Activated CD4-positive, alpha-beta T cell treated with anti-CD3 and anti-CD28 coated beads for 36 hours (primary cell): Measurements from ENCODE around the gene IL20. TPM values are rescaled to one million over a fixed set of nuclear protein-coding genes. Genes with fewer than 3 reads are reported as not detected.

Experiments used
- ATAC-seq: fragments of 200-7000 bp; cut with Tn5 transposase; one replicate; pipeline ENCODE4 v1.10.0; 2021; ENCODE audit warnings: mild to moderate bottlenecking, moderate library complexity
- CTCF ChIA-PET: fragments of 350-600 bp; sonication (Branson Sonifier 250); formaldehyde crosslinking; loops from one replicate; lab custom pipeline; 2021; ENCODE audit warnings: antibody characterized with exemption; lab: Charles Lee
- POLR2A ChIA-PET: fragments of 350-600 bp; sonication (Branson Sonifier 250); formaldehyde crosslinking; loops from one replicate; lab custom pipeline; 2021; ENCODE audit warnings: antibody characterized with exemption, inconsistent platforms; lab: Charles Lee
- DNase-seq: peaks from one replicate; pipeline ENCODE4 v3.0.0-alpha.2; 2020
- H3K27ac Mint-ChIP-seq: one replicate; pipeline ENCODE4 v1.8.0; 2021; ENCODE audit warnings: mixed read lengths
- H3K27me3 Mint-ChIP-seq: one replicate; pipeline ENCODE4 v1.8.0; 2021; ENCODE audit warnings: mixed read lengths
- H3K36me3 Mint-ChIP-seq: one replicate; pipeline ENCODE4 v1.8.0; 2021; ENCODE audit warnings: low read depth, mixed read lengths
- H3K4me1 Mint-ChIP-seq: one replicate; pipeline ENCODE4 v1.8.0; 2021; ENCODE audit warnings: mixed read lengths
- H3K4me3 Mint-ChIP-seq: one replicate; pipeline ENCODE4 v1.8.0; 2021; ENCODE audit warnings: mild to moderate bottlenecking, moderate library complexity, mixed read lengths
- H3K9me3 Mint-ChIP-seq: one replicate; pipeline ENCODE4 v1.8.0; 2021; ENCODE audit warnings: low read depth, mixed read lengths
- intact Hi-C, 2 experiments: fragments of 100-400 bp; cut with DNase I in 1 of 2; cut with micrococcal nuclease in 1 of 2; formaldehyde crosslinking; loops; one replicate each; pipeline versions ENCODE4 v1.14.2 to v1.15.1; 2022 to 2024; cut with DNase I, micrococcal nuclease
- total RNA-seq, 2 experiments: library from RNA; stranded (reverse); gene quantifications; one replicate each; pipeline ENCODE4 v1.2.3, GENCODE V29; 2021

The IL20 gene
- total RNA-seq, 2 experiments from 2014 or later, result not detected

GRCh38 chr1:206911064-206911663 is 45.7 kb downstream of the IL20 start:
- ChIA-PET CTCF (interaction anchor here (0.6 to 12.9 kb wide), 43 partner anchors 10 to 432 kb away, joined by 3 to 306 read pairs (median 8); partner anchors contain the start of genes FCMR, IL20 and IL24), POLR2A (interaction anchor here (0.6 kb wide), 1 partner anchor 17 kb away, joined by 4 read pairs; no protein-coding TSS in a partner anchor)
- intact Hi-C loops, result loop anchor here (1.0 to 10.0 kb wide), 5 partner anchors 14 to 436 kb away; partner anchors contain the start of genes DYRK3 (in 1 of the 2), IKBKE (in 1 of the 2), IL20 (in 1 of the 2) and IL24 (in 1 of the 2)
- peaks cover 38% of the 10 kb centered on the region for H3K36me3 Mint-ChIP-seq
- H3K27me3 Mint-ChIP-seq, result no peaks in the 10 kb centered on the region
- H3K27ac Mint-ChIP-seq, result no peak overlapping the region
- peaks cover 88% of the 10 kb centered on the region for H3K4me1 Mint-ChIP-seq
- DNase-seq (peak; percentile 55), ATAC-seq (peak; percentile 36)
- H3K9me3 Mint-ChIP-seq, result no peaks in the 10 kb centered on the region
- H3K4me3 Mint-ChIP-seq, result no peak overlapping the region

- DNase-seq, result peak; percentile 76
- H3K27me3 Mint-ChIP-seq, result no peaks in the 10 kb centered on the region
- POLR2A ChIA-PET, result interaction anchor here (0.7 to 1.1 kb wide), 3 partner anchors 46 to 173 kb away, joined by 3 to 4 read pairs (median 3); no protein-coding TSS in a partner anchor
- H3K27ac Mint-ChIP-seq, result no peak overlapping the region
- CTCF ChIA-PET, result interaction anchor here (0.5 to 12.9 kb wide), 69 partner anchors 9 to 433 kb away, joined by 3 to 306 read pairs (median 5); partner anchors contain the start of genes DYRK3, FCMR, IL10 and IL20
- peak; percentile 39 for ATAC-seq
- H3K4me1 Mint-ChIP-seq, result peaks cover 88% of the 10 kb centered on the region
- H3K4me3 Mint-ChIP-seq, result no peak overlapping the region
- intact Hi-C loops, result loop anchor here (1.0 to 10.0 kb wide), 9 partner anchors 21 to 438 kb away; partner anchors contain the start of genes IKBKE (in 1 of the 2) and IL20 (in 1 of the 2)
- peaks cover 41% of the 10 kb centered on the region for H3K36me3 Mint-ChIP-seq
- H3K9me3 Mint-ChIP-seq, result no peaks in the 10 kb centered on the region
Measured at GRCh38 chr1:206912445-206913095, 47.1 kb downstream of the IL20 start.

- Mint-ChIP-seq H3K4me1 (peaks cover 88% of the 10 kb centered on the region), H3K36me3 (peaks cover 38% of the 10 kb centered on the region), H3K4me3 (no peak overlapping the region), H3K27ac (peak overlapping the region; percentile 16), H3K27me3 (no peaks in the 10 kb centered on the region), H3K9me3 (no peaks in the 10 kb centered on the region)
- DNase-seq (no peak), ATAC-seq (no peak)
- CTCF ChIA-PET, result interaction anchor here (1.5 to 12.9 kb wide), 10 partner anchors 8 to 188 kb away, joined by 3 to 306 read pairs (median 64); partner anchors contain the start of genes FCMR and IL20
- intact Hi-C loops, result loop anchor here (1.0 to 10.0 kb wide), 4 partner anchors 19 to 439 kb away; partner anchors contain the start of gene IKBKE (in 1 of the 2)
- POLR2A ChIA-PET, result no interaction called here
Measured at GRCh38 chr1:206913766-206914537, 48.5 kb downstream of the IL20 start.

- peaks cover 42% of the 10 kb centered on the region for H3K36me3 Mint-ChIP-seq
- H3K4me1 Mint-ChIP-seq, result peaks cover 89% of the 10 kb centered on the region
- intact Hi-C loops, result loop anchor here in 1 of 2 experiments (10.0 kb wide), 1 partner anchor 440 kb away; the partner anchor contains the start of gene IKBKE
- H3K27me3 Mint-ChIP-seq, result no peaks in the 10 kb centered on the region
- peak overlapping the region; percentile 73 for H3K27ac Mint-ChIP-seq
- no peaks in the 10 kb centered on the region for H3K9me3 Mint-ChIP-seq
- ATAC-seq (no peak), DNase-seq (no peak)
- POLR2A ChIA-PET, result no interaction called here
- H3K4me3 Mint-ChIP-seq, result peak overlapping the region; percentile 54
- CTCF ChIA-PET, result interaction anchor here (0.6 to 12.9 kb wide), 9 partner anchors 15 to 425 kb away, joined by 3 to 306 read pairs (median 41); partner anchors contain the start of gene IL20
Measured at GRCh38 chr1:206915030-206915735, 49.8 kb downstream of the IL20 start.

- no peaks in the 10 kb centered on the region for H3K27me3 Mint-ChIP-seq
- H3K36me3 Mint-ChIP-seq, result peaks cover 49% of the 10 kb centered on the region
- peak overlapping the region; percentile 73 for H3K27ac Mint-ChIP-seq
- ChIA-PET CTCF (interaction anchor here (0.7 to 12.9 kb wide), 14 partner anchors 10 to 281 kb away, joined by 3 to 306 read pairs (median 4); partner anchors contain the start of gene IL20), POLR2A (no interaction called here)
- peaks cover 89% of the 10 kb centered on the region for H3K4me1 Mint-ChIP-seq
- H3K9me3 Mint-ChIP-seq, result no peaks in the 10 kb centered on the region
- peak overlapping the region; percentile 54 for H3K4me3 Mint-ChIP-seq
- ATAC-seq (peak; percentile 20), DNase-seq (no peak)
- intact Hi-C loops, result loop anchor here in 1 of 2 experiments (10.0 kb wide), 1 partner anchor 441 kb away; the partner anchor contains the start of gene IKBKE
Measured at GRCh38 chr1:206916000-206916709, 50.7 kb downstream of the IL20 start.

GRCh38 chr1:206918076-206918475 is 52.7 kb downstream of the IL20 start:
- intact Hi-C loops, result loop anchor here in 1 of 2 experiments (10.0 kb wide), 1 partner anchor 443 kb away; the partner anchor contains the start of gene IKBKE
- POLR2A ChIA-PET, result interaction anchor here (0.7 to 1.3 kb wide), 2 partner anchors 114 to 358 kb away, joined by 3 read pairs; no protein-coding TSS in a partner anchor
- Mint-ChIP-seq H3K36me3 (peaks cover 40% of the 10 kb centered on the region), H3K4me1 (peaks cover 71% of the 10 kb centered on the region), H3K4me3 (peak overlapping the region; percentile 54), H3K9me3 (no peaks in the 10 kb centered on the region), H3K27me3 (no peaks in the 10 kb centered on the region), H3K27ac (peak overlapping the region; percentile 73)
- no peak for DNase-seq
- CTCF ChIA-PET, result interaction anchor here (1.0 to 12.9 kb wide), 14 partner anchors 9 to 439 kb away, joined by 3 to 306 read pairs (median 7); partner anchors contain the start of gene IL20
- ATAC-seq, result no peak

Other genes with a start within 250 kb of the IL20 start
- gene DYRK3, start 230.1 kb upstream of the IL20 start, total RNA-seq, result 1 to 10 TPM; 8.3 to 8.7 TPM
- 10 to 100 TPM; 62.8 to 64.7 TPM for gene MAPKAPK2, start 180.7 kb upstream of the IL20 start, total RNA-seq
- gene IL19, start 94.8 kb upstream of the IL20 start, total RNA-seq, result not detected
- 1 to 10 TPM; 1.3 to 1.6 TPM for gene IL10, start 93.1 kb upstream of the IL20 start, total RNA-seq
- 10 to 100 TPM in 1 of 2 experiments, 1 to 10 TPM in 1; 10.0 to 10.7 TPM for gene IL24, start 31.8 kb downstream of the IL20 start, total RNA-seq
- gene FCMR, start 56.3 kb downstream of the IL20 start, total RNA-seq, result 10 to 100 TPM; 41.6 to 49.3 TPM
- gene PIGR, start 80.8 kb downstream of the IL20 start, total RNA-seq, result under 1 TPM; 0.07 to 0.54 TPM
- gene FCAMR, start 104.8 kb downstream of the IL20 start, total RNA-seq, result not detected
- under 1 TPM in 1 of 2 experiments, not detected in 1; 0.05 TPM for gene C1orf116, start 167.1 kb downstream of the IL20 start, total RNA-seq
- 1 to 10 TPM; 5.3 to 6.0 TPM for gene YOD1, start 185.6 kb downstream of the IL20 start, total RNA-seq
- 1 to 10 TPM; 3.1 to 3.5 TPM for gene PFKFB2, start 187.7 kb downstream of the IL20 start, total RNA-seq
- gene C4BPB, start 223.2 kb downstream of the IL20 start, total RNA-seq, result 1 to 10 TPM; 1.3 to 1.4 TPM
- gene C4BPA, start 238.6 kb downstream of the IL20 start, total RNA-seq, result not detected